Adipocyte (in vitro differentiated cells): ENCODE results near the gene CERS5.
"Not testable (repeated sequence)": the region's sequence is repeated elsewhere in the genome, so short reads cannot be mapped to it uniquely, and the experiment has no call there.

Experiments used
- DNase-seq: peaks from one replicate; pipeline ENCODE4 v3.0.0-alpha.2; 2015; ENCODE audit warnings: low read depth
- H3K27me3 ChIP-seq: replicated peaks from 2 replicates; pipeline ENCODE4 v1.7.0; 2013; ENCODE audit warnings: mild to moderate bottlenecking, low read length, moderate library complexity; ENCODE audit not compliant: control insufficient read depth, insufficient read depth
- H3K36me3 ChIP-seq: 2 replicates; pipeline ENCODE4 v1.7.0; 2013; ENCODE audit warnings: low read length, mild to moderate bottlenecking, moderate library complexity; ENCODE audit not compliant: control insufficient read depth, insufficient read depth, severe bottlenecking
- H3K4me1 ChIP-seq: 2 replicates; pipeline ENCODE4 v1.7.0; 2013; ENCODE audit warnings: mild to moderate bottlenecking, low read length, moderate library complexity; ENCODE audit not compliant: control insufficient read depth, insufficient read depth
- H3K4me3 ChIP-seq: 2 replicates; pipeline ENCODE4 v1.7.0; 2013; ENCODE audit warnings: mild to moderate bottlenecking, low read length, moderate library complexity
- H3K9ac ChIP-seq: 2 replicates; pipeline ENCODE4 v1.7.0; 2013; ENCODE audit warnings: mild to moderate bottlenecking, low read length, moderate library complexity
- H3K9me3 ChIP-seq: 2 replicates; pipeline ENCODE4 v1.7.0; 2013; ENCODE audit warnings: mild to moderate bottlenecking, low read length, moderate library complexity; ENCODE audit not compliant: control insufficient read depth

The CERS5 gene

DNA sequence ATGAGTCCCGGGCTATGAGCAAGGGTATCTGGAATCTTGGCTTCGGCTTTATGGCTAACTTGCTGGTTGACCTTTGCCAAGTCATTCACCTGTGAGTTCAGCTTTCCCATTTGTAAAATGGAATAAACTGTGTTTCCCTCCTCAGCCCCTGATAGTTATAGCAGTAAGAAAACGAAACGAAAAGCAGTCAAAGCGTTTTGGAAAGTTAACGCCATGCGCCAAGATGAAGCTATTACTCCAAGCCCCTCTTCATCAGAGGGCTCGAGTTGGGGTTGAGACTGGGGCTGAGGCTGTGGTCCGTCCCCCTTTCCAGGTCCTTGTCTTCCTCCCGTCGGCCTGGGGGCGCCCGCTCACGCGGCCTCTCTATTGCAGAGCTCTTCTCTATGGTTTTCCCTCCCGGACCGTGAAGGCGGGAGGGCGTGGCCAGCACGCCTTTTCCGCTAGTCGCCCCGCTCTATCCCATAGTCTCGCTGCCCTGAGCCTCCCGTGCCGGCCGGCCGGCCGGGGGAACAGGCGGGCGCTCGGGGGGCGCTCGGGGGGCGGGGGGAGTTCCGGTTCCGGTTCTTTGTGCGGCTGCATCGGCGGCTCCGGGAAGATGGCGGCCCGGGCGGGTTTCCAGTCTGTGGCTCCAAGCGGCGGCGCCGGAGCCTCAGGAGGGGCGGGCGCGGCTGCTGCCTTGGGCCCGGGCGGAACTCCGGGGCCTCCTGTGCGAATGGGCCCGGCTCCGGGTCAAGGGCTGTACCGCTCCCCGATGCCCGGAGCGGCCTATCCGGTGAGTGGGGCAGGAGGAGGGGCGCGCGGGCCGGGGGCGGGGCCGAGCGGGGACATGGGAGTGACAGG lies 82.2 kb downstream of the CERS5 start, which contains the start of gene SMARCD1:
Gene SMARCD1 (plus strand): TSS at position 568 of the 840 bp plus-strand sequence. CDS start 28 bp downstream, at position 596.
- peaks cover 26% of the 10 kb centered on the region for H3K36me3 ChIP-seq
- DNase-seq, result peak; percentile 94
- peak within 1 kb of the TSS; percentile 91 for H3K9ac ChIP-seq
- peaks cover 49% of the 10 kb centered on the region for H3K4me1 ChIP-seq
- no peaks in the 10 kb centered on the region for H3K9me3 ChIP-seq
- H3K4me3 ChIP-seq, result peak within 1 kb of the TSS; percentile 91
- H3K27me3 ChIP-seq, result no peaks in the 10 kb centered on the region

DNA sequence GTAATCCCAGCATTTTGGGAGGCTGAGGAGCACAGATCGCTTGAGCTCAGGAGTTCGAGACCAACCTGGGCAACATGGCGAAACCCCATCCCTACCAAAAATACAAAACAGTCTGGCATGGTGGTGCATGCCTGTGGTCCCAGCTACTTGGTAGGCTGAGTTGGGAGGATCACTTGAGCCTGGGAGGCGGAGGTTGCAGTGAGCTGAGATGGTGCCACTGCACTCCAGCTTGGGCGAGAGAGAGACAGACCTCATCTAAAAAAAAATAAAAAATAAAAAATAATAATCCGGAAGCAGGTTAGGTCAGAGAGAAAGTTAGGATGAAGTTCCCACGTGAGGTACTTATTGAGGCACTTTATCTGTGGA lies 82.8 kb downstream of the CERS5 start:
- Histone ChIP-seq H3K9ac (peak overlapping the region; percentile 91), H3K36me3 (peaks cover 20% of the 10 kb centered on the region), H3K4me3 (peak overlapping the region; percentile 91), H3K4me1 (peaks cover 49% of the 10 kb centered on the region)
- H3K9me3 ChIP-seq, H3K27me3 ChIP-seq, DNase-seq: not testable (repeated sequence)

DNA sequence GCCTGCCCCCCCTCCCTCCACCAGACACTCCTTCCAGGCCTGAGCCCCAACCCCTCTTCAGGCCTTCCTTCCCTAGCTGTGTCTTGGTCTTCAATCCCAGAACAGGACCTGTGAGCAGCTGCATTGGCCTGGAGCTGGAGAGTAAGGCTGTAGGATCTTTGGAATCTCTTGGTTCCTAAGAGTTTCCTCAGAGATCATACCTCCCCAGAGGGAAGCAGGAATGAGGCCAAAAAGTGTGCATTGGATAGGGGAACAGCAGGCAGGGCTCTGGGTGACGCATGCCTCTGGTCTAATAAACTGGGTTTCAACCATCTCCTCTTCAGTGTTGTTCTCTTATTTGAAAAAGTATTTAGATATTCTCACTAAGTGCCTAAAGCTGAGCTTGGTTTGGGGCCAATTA lies 83.9 kb downstream of the CERS5 start:
- DNase-seq, result no peak
- peaks cover 12% of the 10 kb centered on the region for H3K36me3 ChIP-seq
- H3K27me3 ChIP-seq, result no peaks in the 10 kb centered on the region
- H3K4me1 ChIP-seq, result peaks cover 38% of the 10 kb centered on the region
- H3K9me3 ChIP-seq, result no peaks in the 10 kb centered on the region
- no peak overlapping the region for H3K9ac ChIP-seq
- no peak overlapping the region for H3K4me3 ChIP-seq

DNA sequence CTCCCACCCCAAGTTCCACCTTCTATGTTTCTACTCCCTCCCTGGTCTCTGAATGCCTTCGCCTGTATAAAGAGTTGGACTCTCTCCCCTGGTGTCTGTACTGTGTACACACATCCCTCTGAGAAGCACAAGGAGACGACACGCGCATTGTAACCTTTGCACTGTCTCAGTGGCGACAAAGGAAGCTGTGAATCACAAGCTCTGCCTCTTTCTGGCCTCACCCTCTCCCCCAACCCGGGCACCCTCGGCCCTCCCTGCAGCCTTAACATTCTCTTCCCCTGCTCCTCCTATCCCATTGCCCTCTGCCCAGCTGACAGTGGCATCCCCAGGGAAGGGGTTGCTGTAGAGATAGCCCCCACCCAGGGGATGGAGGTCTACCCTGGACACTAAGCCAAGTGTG lies 84.5 kb downstream of the CERS5 start:
- Histone ChIP-seq H3K9ac (no peak overlapping the region), H3K36me3 (peaks cover 12% of the 10 kb centered on the region), H3K27me3 (no peaks in the 10 kb centered on the region), H3K9me3 (no peaks in the 10 kb centered on the region), H3K4me1 (peaks cover 32% of the 10 kb centered on the region), H3K4me3 (no peak overlapping the region)
- no peak for DNase-seq

DNA sequence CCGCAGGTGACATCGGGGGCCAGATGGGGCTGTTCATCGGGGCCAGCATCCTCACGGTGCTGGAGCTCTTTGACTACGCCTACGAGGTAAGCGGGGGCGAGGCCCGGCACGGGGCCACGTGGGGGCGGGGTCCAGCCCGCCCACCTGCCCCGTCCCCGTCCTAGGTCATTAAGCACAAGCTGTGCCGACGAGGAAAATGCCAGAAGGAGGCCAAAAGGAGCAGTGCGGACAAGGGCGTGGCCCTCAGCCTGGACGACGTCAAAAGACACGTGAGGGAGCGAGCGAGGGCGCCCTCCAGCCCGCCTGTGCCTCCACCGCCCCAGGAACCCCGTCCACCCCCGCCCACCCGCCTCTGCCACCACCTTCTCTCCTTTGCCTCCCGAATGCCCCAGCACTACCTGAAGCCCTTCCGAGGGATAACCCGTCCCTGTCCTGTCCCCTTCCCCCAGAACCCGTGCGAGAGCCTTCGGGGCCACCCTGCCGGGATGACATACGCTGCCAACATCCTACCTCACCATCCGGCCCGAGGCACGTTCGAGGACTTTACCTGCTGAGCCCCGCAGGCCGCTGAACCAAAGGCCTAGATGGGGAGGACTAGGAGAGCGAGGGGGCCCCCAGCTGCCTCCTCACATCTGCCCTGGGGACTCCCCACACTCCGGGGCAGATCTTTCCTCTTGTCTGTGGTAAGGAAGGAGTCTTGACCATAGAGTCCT lies 85.9 kb downstream of the CERS5 start:
- Histone ChIP-seq H3K4me3 (no peak overlapping the region), H3K36me3 (no peaks in the 10 kb centered on the region), H3K4me1 (peaks cover 20% of the 10 kb centered on the region), H3K9me3 (no peaks in the 10 kb centered on the region), H3K9ac (no peak overlapping the region), H3K27me3 (no peaks in the 10 kb centered on the region)
- DNase-seq, result no peak

DNA sequence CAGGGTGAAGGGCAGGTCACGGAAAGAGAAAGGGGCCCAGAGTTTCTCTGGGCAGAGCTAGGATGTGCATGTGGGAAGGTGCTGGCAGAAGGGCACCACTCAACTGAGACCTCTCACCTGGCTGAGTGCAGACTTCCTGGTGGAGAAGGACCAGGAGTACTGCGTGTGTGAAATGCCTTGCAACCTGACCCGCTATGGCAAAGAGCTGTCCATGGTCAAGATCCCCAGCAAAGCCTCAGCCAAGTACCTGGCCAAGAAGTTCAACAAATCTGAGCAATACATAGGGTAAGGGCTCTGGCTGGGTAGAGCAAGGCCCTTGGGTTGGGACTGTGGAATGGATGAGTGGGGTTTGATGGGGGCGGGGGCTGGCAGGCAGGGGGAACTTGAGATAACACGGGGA lies 87.4 kb downstream of the CERS5 start:
- no peak for DNase-seq
- H3K4me1 ChIP-seq, result peaks cover 18% of the 10 kb centered on the region
- H3K36me3 ChIP-seq, result no peaks in the 10 kb centered on the region
- no peak overlapping the region for H3K9ac ChIP-seq
- H3K9me3 ChIP-seq, result no peaks in the 10 kb centered on the region
- no peaks in the 10 kb centered on the region for H3K27me3 ChIP-seq
- no peak overlapping the region for H3K4me3 ChIP-seq
